Measurements from ENCODE around the gene EIF2B2.

Gene EIF2B2

DNA sequence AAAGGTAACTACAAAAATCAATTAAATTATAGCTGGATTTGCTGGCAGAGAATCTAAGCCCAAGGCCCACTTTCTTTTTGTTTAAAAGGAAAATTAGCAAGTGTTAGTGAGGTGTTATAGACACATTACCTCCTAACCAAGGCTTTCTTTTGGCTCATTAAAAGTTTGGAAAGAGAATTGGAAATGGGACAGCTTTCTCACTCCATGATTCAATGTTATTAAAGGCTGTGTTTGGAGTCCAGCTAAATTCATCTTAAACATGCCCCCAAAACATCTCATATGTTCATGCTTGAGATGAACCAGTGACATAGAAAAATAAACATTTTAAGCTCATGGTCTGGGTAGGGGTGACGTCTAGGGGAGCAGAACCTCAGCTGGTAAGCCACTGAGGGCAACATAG, 33.9 kb upstream of the EIF2B2 start:
- Histone ChIP-seq H3K4ac (ENCODE audit: low read depth, low read length) (no peak overlapping the region), H3K27ac (ENCODE audit: low read depth, low read length) (no peak overlapping the region), H3K4me3 (ENCODE audit: low read depth, low read length) (no peak overlapping the region), H3K14ac (ENCODE audit: low read length) (no peak overlapping the region), H4K12ac (ENCODE audit: low read depth, low read length) (no peak overlapping the region), H3K18ac (ENCODE audit: low read length) (no peak overlapping the region), H4K8ac (ENCODE audit: low read depth, low read length) (no peak overlapping the region), H3K79me2 (ENCODE audit: control insufficient read depth, insufficient read depth, low read length, poor library complexity) (no peaks in the 10 kb centered on the region), H2AFZ (ENCODE audit: insufficient read depth, low read length, poor library complexity) (no peak overlapping the region), H3K23ac (ENCODE audit: low read length) (no peak overlapping the region), H3K9me3 (ENCODE audit: insufficient read depth, low read depth, low read length) (no peaks in the 10 kb centered on the region), H3K9ac (ENCODE audit: low read length) (no peak overlapping the region), H3K4me1 (ENCODE audit: control insufficient read depth in 1 of 2, insufficient read depth in 2 of 2, low read length in 2 of 2) (peaks cover 7 to 12% of the 10 kb centered on the region in 2 experiments), H2AK5ac (ENCODE audit: low read length) (no peak overlapping the region), H3K27me3 (ENCODE audit: insufficient read depth, low read length) (no peaks in the 10 kb centered on the region), H2BK12ac (ENCODE audit: low read length) (no peak overlapping the region), H4K91ac (ENCODE audit: low read depth, low read length) (no peak overlapping the region), H3K36me3 (ENCODE audit: control insufficient read depth in 1 of 2, insufficient read depth in 2 of 2, low read length in 2 of 2) (no peaks in the 10 kb centered on the region), H2BK5ac (ENCODE audit: low read depth, low read length, poor library complexity) (no peak overlapping the region), H3K4me2 (ENCODE audit: low read length) (no peak overlapping the region), H2BK120ac (ENCODE audit: insufficient read depth, low read length, poor library complexity) (no peak overlapping the region), H3K79me1 (ENCODE audit: low read length) (peaks cover 6% of the 10 kb centered on the region)
- DNase-seq, result no peak
- WGBS (ENCODE audit: extremely low coverage, insufficient coverage, insufficient read length), result no CpG with 5 or more reads among the region's 1 CpG

DNA sequence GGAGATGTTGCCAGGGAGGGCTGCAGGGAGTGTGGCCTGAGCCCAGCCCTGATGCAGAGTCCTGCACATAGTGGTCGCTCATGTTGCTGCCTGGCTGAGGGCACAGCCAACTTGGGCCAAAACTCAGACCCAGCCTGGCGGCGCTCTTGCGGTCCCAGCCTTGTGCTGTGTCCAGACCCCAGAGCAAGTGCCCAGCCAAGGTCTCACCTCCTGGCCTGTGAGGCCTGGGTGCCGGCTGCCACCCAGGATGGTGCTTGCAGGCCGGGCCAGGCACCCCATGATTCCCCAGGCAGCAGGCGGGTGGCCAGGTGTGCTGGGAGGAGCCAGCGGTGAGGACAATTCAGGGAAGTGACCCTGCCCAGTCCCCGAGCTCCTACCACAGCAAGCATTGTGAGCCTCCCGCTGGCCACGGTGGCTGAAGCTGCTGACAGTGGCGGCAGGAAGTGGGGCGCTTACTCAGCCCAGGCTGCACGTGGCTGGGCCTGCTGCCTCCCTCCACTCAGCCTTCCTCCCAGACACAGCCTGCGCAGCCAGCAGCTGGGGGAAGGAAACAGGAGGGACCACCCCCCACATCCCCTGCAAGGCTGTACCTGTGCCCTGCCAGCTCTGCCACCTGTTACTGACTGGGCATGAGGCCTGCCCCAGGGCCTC, 29.6 kb upstream of the EIF2B2 start:
- no peaks in the 10 kb centered on the region for H3K9me3 ChIP-seq (ENCODE audit: insufficient read depth, low read depth, low read length)
- peak overlapping the region; percentile 7 for H3K14ac ChIP-seq (ENCODE audit: low read length)
- H3K4me3 ChIP-seq (ENCODE audit: low read depth, low read length), result no peak overlapping the region
- peak overlapping the region; percentile 21 for H2AK5ac ChIP-seq (ENCODE audit: low read length)
- peaks cover 28% of the 10 kb centered on the region for H3K79me1 ChIP-seq (ENCODE audit: low read length)
- H3K4me2 ChIP-seq (ENCODE audit: low read length), result no peak overlapping the region
- no peak overlapping the region for H2AFZ ChIP-seq (ENCODE audit: insufficient read depth, low read length, poor library complexity)
- H2BK5ac ChIP-seq (ENCODE audit: low read depth, low read length, poor library complexity), result peak overlapping the region; percentile 0
- no peak overlapping the region for H3K4ac ChIP-seq (ENCODE audit: low read depth, low read length)
- no peak overlapping the region for H4K12ac ChIP-seq (ENCODE audit: low read depth, low read length)
- H4K8ac ChIP-seq (ENCODE audit: low read depth, low read length), result peak overlapping the region; percentile 11
- H3K9ac ChIP-seq (ENCODE audit: low read length), result no peak overlapping the region
- peak overlapping the region; percentile 27 for H2BK120ac ChIP-seq (ENCODE audit: insufficient read depth, low read length, poor library complexity)
- peak overlapping the region; percentile 40 for H4K91ac ChIP-seq (ENCODE audit: low read depth, low read length)
- H3K27ac ChIP-seq (ENCODE audit: low read depth, low read length), result no peak overlapping the region
- peak overlapping the region; percentile 35 for H2BK12ac ChIP-seq (ENCODE audit: low read length)
- no peaks in the 10 kb centered on the region for H3K27me3 ChIP-seq (ENCODE audit: insufficient read depth, low read length)
- H3K79me2 ChIP-seq (ENCODE audit: control insufficient read depth, insufficient read depth, low read length, poor library complexity), result peaks cover 3% of the 10 kb centered on the region
- DNase-seq, result no peak
- H3K36me3 ChIP-seq (ENCODE audit: control insufficient read depth in 1 of 2, insufficient read depth in 2 of 2, low read length in 2 of 2), result no peaks in the 10 kb centered on the region
- peaks cover 25 to 30% of the 10 kb centered on the region in 2 experiments for H3K4me1 ChIP-seq (ENCODE audit: control insufficient read depth in 1 of 2, insufficient read depth in 2 of 2, low read length in 2 of 2)
- peak overlapping the region; percentile 8 for H3K18ac ChIP-seq (ENCODE audit: low read length)
- no CpG with 5 or more reads among the region's 15 CpGs for WGBS (ENCODE audit: extremely low coverage, insufficient coverage, insufficient read length)
- no peak overlapping the region for H3K23ac ChIP-seq (ENCODE audit: low read length)

DNA sequence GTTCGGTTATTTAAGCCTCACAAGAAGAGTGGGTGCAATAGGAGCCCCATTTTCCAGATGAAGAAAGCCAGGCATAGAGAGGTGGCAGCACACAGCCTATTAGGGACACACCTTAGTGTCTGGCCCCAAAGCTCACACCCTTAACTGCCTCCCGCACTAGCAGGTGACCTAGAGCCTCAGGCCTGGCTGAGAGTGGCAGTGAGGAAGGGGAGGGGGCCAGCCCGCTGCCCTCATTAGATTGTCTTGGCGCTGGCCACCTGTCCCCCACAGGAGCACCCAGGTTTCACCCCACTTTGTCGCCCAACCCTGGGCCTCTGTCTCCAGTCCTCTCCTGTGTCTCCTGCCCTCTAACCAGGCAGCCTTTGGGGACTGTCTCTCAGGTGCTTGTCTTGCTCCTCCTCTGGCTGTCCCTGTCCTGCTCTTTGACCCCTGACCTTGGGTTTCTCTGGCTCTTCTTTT, 28.8 kb upstream of the EIF2B2 start:
- no peaks in the 10 kb centered on the region for H3K9me3 ChIP-seq (ENCODE audit: insufficient read depth, low read depth, low read length)
- H2AFZ ChIP-seq (ENCODE audit: insufficient read depth, low read length, poor library complexity), result no peak overlapping the region
- H3K23ac ChIP-seq (ENCODE audit: low read length), result no peak overlapping the region
- H3K9ac ChIP-seq (ENCODE audit: low read length), result no peak overlapping the region
- no peak overlapping the region for H4K8ac ChIP-seq (ENCODE audit: low read depth, low read length)
- peaks cover 4% of the 10 kb centered on the region for H3K79me2 ChIP-seq (ENCODE audit: control insufficient read depth, insufficient read depth, low read length, poor library complexity)
- peaks cover 31 to 37% of the 10 kb centered on the region in 2 experiments for H3K4me1 ChIP-seq (ENCODE audit: control insufficient read depth in 1 of 2, insufficient read depth in 2 of 2, low read length in 2 of 2)
- H2BK12ac ChIP-seq (ENCODE audit: low read length), result peak overlapping the region; percentile 37
- no peaks in the 10 kb centered on the region for H3K36me3 ChIP-seq (ENCODE audit: control insufficient read depth in 1 of 2, insufficient read depth in 2 of 2, low read length in 2 of 2)
- peak overlapping the region; percentile 10 for H3K14ac ChIP-seq (ENCODE audit: low read length)
- no peak overlapping the region for H2AK5ac ChIP-seq (ENCODE audit: low read length)
- no peak for DNase-seq
- H3K27ac ChIP-seq (ENCODE audit: low read depth, low read length), result peak overlapping the region; percentile 19
- no peak overlapping the region for H4K12ac ChIP-seq (ENCODE audit: low read depth, low read length)
- H4K91ac ChIP-seq (ENCODE audit: low read depth, low read length), result peak overlapping the region; percentile 21
- no peak overlapping the region for H3K18ac ChIP-seq (ENCODE audit: low read length)
- no peak overlapping the region for H2BK120ac ChIP-seq (ENCODE audit: insufficient read depth, low read length, poor library complexity)
- H3K4ac ChIP-seq (ENCODE audit: low read depth, low read length), result no peak overlapping the region
- no peak overlapping the region for H3K4me3 ChIP-seq (ENCODE audit: low read depth, low read length)
- H2BK5ac ChIP-seq (ENCODE audit: low read depth, low read length, poor library complexity), result no peak overlapping the region
- H3K27me3 ChIP-seq (ENCODE audit: insufficient read depth, low read length), result no peaks in the 10 kb centered on the region
- H3K4me2 ChIP-seq (ENCODE audit: low read length), result peak overlapping the region; percentile 13
- peaks cover 33% of the 10 kb centered on the region for H3K79me1 ChIP-seq (ENCODE audit: low read length)
- no CpG with 5 or more reads among the region's 5 CpGs for WGBS (ENCODE audit: extremely low coverage, insufficient coverage, insufficient read length)

- no peak overlapping the region for H2BK5ac ChIP-seq (ENCODE audit: low read depth, low read length, poor library complexity)
- H2AFZ ChIP-seq (ENCODE audit: insufficient read depth, low read length, poor library complexity), result peak overlapping the region; percentile 14
- H3K4ac ChIP-seq (ENCODE audit: low read depth, low read length), result peak overlapping the region; percentile 27
- H4K8ac ChIP-seq (ENCODE audit: low read depth, low read length), result peak overlapping the region; percentile 1
- DNase-seq, result peak; percentile 60 to 81
- H3K4me3 ChIP-seq (ENCODE audit: low read depth, low read length), result no peak overlapping the region
- H3K79me2 ChIP-seq (ENCODE audit: control insufficient read depth, insufficient read depth, low read length, poor library complexity), result peaks cover 4% of the 10 kb centered on the region
- H3K23ac ChIP-seq (ENCODE audit: low read length), result no peak overlapping the region
- peak overlapping the region; percentile 48 for H4K12ac ChIP-seq (ENCODE audit: low read depth, low read length)
- H3K4me2 ChIP-seq (ENCODE audit: low read length), result peak overlapping the region; percentile 13
- no peaks in the 10 kb centered on the region for H3K36me3 ChIP-seq (ENCODE audit: control insufficient read depth in 1 of 2, insufficient read depth in 2 of 2, low read length in 2 of 2)
- no peak overlapping the region for H3K9ac ChIP-seq (ENCODE audit: low read length)
- H3K9me3 ChIP-seq (ENCODE audit: insufficient read depth, low read depth, low read length), result no peaks in the 10 kb centered on the region
- H2AK5ac ChIP-seq (ENCODE audit: low read length), result no peak overlapping the region
- H3K27me3 ChIP-seq (ENCODE audit: insufficient read depth, low read length), result no peaks in the 10 kb centered on the region
- peak overlapping the region; percentile 49 for H3K18ac ChIP-seq (ENCODE audit: low read length)
- H3K14ac ChIP-seq (ENCODE audit: low read length), result peak overlapping the region; percentile 1
- H3K27ac ChIP-seq (ENCODE audit: low read depth, low read length), result peak overlapping the region; percentile 9
- H3K4me1 ChIP-seq (ENCODE audit: control insufficient read depth in 1 of 2, insufficient read depth in 2 of 2, low read length in 2 of 2), result peaks cover 37 to 43% of the 10 kb centered on the region in 2 experiments
- H4K91ac ChIP-seq (ENCODE audit: low read depth, low read length), result peak overlapping the region; percentile 17
- H2BK120ac ChIP-seq (ENCODE audit: insufficient read depth, low read length, poor library complexity), result peak overlapping the region; percentile 3
- H2BK12ac ChIP-seq (ENCODE audit: low read length), result peak overlapping the region; percentile 0
- H3K79me1 ChIP-seq (ENCODE audit: low read length), result peaks cover 36% of the 10 kb centered on the region
- no CpG with 5 or more reads among the region's 15 CpGs for WGBS (ENCODE audit: extremely low coverage, insufficient coverage, insufficient read length)
Measured at GRCh38 chr14:74974364-74975058, 28.2 kb upstream of the EIF2B2 start.

Measured in trophoblast cell (in vitro differentiated cells and primary cell).